GM18520 (cell line): ENCODE measurements around the gene SERINC5.

ENCODE experiments used
- ATAC-seq: cut with Tn5 transposase; IDR thresholded peaks from one replicate; pipeline ENCODE4 v1.9.1; 2021; ENCODE audit not compliant: unreplicated experiment

SERINC5 gene

GRCh38 chr5:80255431-80255810 lies 427 bp downstream of the SERINC5 start:
- peak; percentile 12 for ATAC-seq

GRCh38 chr5:80254767-80255430 lies 949 bp downstream of the SERINC5 start:
- no peak for ATAC-seq

GRCh38 chr5:80251636-80252035 lies 4.2 kb downstream of the SERINC5 start:
- ATAC-seq, result no peak

- no peak for ATAC-seq
These were observed 5.0 kb downstream of the SERINC5 start for GRCh38 chr5:80250801-80251200.

- ATAC-seq, result no peak
These were observed 5.9 kb downstream of the SERINC5 start for GRCh38 chr5:80249901-80250300.

GRCh38 chr5:80248378-80248777 lies 7.5 kb downstream of the SERINC5 start:
- no peak for ATAC-seq

- ATAC-seq, result peak; percentile 46
These were observed 8.7 kb downstream of the SERINC5 start for GRCh38 chr5:80246995-80247729.

GRCh38 chr5:80246001-80246758 lies 9.7 kb downstream of the SERINC5 start:
- no peak for ATAC-seq

- no peak for ATAC-seq
These were observed 12.3 kb downstream of the SERINC5 start for GRCh38 chr5:80243567-80243966.

GRCh38 chr5:80242849-80243248 lies 13.0 kb downstream of the SERINC5 start:
- no peak for ATAC-seq

- no peak for ATAC-seq
These were observed 15.4 kb downstream of the SERINC5 start for GRCh38 chr5:80240368-80240986.

GRCh38 chr5:80239680-80240367 lies 16.0 kb downstream of the SERINC5 start:
- ATAC-seq, result no peak

GRCh38 chr5:80238778-80239679 lies 16.8 kb downstream of the SERINC5 start:
- no peak for ATAC-seq

- no peak for ATAC-seq
These were observed 17.8 kb downstream of the SERINC5 start for GRCh38 chr5:80238097-80238496.

- no peak for ATAC-seq
These were observed 18.6 kb downstream of the SERINC5 start for GRCh38 chr5:80237243-80237642.

- no peak for ATAC-seq
These were observed 21.5 kb downstream of the SERINC5 start for GRCh38 chr5:80234116-80234948.

GRCh38 chr5:80231693-80232092 lies 24.2 kb downstream of the SERINC5 start:
- ATAC-seq, result no peak

GRCh38 chr5:80231243-80231642 lies 24.6 kb downstream of the SERINC5 start:
- ATAC-seq, result no peak
